ENCODE measurements around the gene SYNDIG1. TPM values are rescaled to one million over a fixed set of nuclear protein-coding genes. Genes with fewer than 3 reads are reported as not detected.

Gene SYNDIG1
- total RNA-seq, 2 experiments from 2014 or later = not detected

DNA sequence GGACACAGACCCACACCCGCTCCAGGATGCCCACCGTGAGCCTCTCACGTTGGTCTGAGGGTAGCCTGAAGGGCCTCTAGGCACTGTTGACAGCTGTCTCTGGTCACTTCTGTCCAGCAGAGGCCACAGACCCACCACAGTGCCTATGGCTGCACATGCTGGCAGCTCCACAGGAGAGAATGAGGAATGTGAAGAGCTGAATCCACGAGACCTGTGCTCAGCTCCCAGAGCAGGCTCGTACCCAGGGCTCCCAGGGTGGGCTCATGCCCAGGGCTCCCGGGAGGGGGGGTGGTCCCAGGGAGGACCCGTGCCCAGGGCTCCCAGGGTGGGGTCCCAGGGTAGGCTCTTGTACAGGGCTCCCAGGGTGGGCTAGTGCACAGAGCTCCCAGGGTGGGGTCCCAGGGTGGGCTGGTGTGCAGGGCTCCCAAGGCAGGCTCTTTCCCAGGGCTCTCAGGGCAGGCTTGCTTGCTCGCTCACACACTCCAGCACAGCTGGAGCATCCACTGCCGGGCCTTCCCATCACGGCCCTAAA is 201.0 kb downstream of the SYNDIG1 start:
- no peaks in the 10 kb centered on the region for H3K4me1 Mint-ChIP-seq
- H3K9me3 Mint-ChIP-seq (ENCODE audit: low read depth) = no peaks in the 10 kb centered on the region

GRCh38 chr20:24670981-24671380 is 201.6 kb downstream of the SYNDIG1 start:
- Mint-ChIP-seq H3K27me3 (no peaks in the 10 kb centered on the region), H3K27ac (no peak overlapping the region), H3K4me1 (no peaks in the 10 kb centered on the region), H3K4me3 (no peak overlapping the region), H3K36me3 (no peaks in the 10 kb centered on the region), H3K9me3 (ENCODE audit: low read depth) (no peaks in the 10 kb centered on the region)
- CTCF ChIA-PET = no interaction called here
- DNase-seq = no peak
- ATAC-seq = no peak

More for the DNA sequence above, 201.0 kb downstream of the SYNDIG1 start:
- DNase-seq (no peak), ATAC-seq (no peak)
- Mint-ChIP-seq H3K36me3 (no peaks in the 10 kb centered on the region), H3K4me3 (no peak overlapping the region), H3K27me3 (no peaks in the 10 kb centered on the region), H3K27ac (no peak overlapping the region)
- CTCF ChIA-PET = no interaction called here

GRCh38 chr20:24672181-24672880 is 202.9 kb downstream of the SYNDIG1 start:
- no peak for DNase-seq
- Mint-ChIP-seq H3K36me3 (no peaks in the 10 kb centered on the region), H3K4me1 (no peaks in the 10 kb centered on the region), H3K27me3 (no peaks in the 10 kb centered on the region), H3K9me3 (ENCODE audit: low read depth) (no peaks in the 10 kb centered on the region), H3K4me3 (no peak overlapping the region), H3K27ac (no peak overlapping the region)
- no peak for ATAC-seq
- CTCF ChIA-PET = no interaction called here

- H3K27ac Mint-ChIP-seq = no peak overlapping the region
- no peak for DNase-seq
- CTCF ChIA-PET = no interaction called here
- no peaks in the 10 kb centered on the region for H3K4me1 Mint-ChIP-seq
- no peak for ATAC-seq
- no peaks in the 10 kb centered on the region for H3K9me3 Mint-ChIP-seq (ENCODE audit: low read depth)
- H3K4me3 Mint-ChIP-seq = no peak overlapping the region
- no peaks in the 10 kb centered on the region for H3K36me3 Mint-ChIP-seq
- no peaks in the 10 kb centered on the region for H3K27me3 Mint-ChIP-seq
Observed at GRCh38 chr20:24672886-24673677, 203.7 kb downstream of the SYNDIG1 start.

DNA sequence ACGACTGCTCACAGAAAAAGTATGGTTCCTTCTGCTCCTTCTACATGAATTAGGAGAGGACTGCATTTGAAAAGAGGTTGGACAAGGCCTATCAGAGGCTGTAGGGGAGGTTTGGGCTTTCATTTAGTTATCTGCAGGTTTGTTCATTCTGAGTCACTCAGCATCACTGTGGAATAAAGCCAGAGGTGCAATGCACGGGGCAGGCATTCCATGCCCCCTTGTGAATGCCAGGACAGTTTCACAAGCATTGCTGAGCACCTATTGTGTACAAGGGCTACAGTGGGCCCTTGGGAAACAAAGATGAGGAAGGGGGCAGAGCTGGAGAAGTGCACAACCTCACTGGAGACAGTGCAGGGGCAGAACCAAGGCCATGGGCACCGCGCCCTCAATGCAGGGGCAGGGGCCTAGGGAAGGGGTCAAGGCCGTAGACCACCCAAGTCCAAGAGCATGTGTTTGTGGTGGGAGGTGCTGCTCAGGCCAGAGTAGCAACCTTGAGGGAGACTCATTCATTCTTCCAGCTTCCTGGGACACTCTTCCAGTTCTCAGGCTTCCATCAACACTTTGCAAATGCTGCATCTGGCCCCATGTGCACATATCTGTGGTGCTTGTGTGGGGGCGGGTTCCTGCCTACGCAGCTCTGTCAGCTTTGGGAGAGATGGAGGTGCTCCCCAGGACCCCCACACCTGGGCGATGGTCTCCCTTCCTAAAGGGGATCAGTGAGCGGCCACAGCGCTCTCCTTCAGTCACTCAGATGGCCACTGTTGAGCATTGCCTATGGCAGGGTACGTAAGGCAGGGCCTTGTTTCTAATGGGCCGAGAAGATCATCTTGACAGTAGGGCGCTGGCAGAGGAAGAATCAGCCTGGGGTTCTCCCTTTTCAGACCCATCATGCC is 204.5 kb downstream of the SYNDIG1 start:
- Mint-ChIP-seq H3K4me3 (no peak overlapping the region), H3K27me3 (no peaks in the 10 kb centered on the region), H3K27ac (no peak overlapping the region), H3K4me1 (no peaks in the 10 kb centered on the region), H3K9me3 (ENCODE audit: low read depth) (no peaks in the 10 kb centered on the region), H3K36me3 (no peaks in the 10 kb centered on the region)
- no peak for ATAC-seq
- CTCF ChIA-PET = no interaction called here
- DNase-seq = no peak

DNA sequence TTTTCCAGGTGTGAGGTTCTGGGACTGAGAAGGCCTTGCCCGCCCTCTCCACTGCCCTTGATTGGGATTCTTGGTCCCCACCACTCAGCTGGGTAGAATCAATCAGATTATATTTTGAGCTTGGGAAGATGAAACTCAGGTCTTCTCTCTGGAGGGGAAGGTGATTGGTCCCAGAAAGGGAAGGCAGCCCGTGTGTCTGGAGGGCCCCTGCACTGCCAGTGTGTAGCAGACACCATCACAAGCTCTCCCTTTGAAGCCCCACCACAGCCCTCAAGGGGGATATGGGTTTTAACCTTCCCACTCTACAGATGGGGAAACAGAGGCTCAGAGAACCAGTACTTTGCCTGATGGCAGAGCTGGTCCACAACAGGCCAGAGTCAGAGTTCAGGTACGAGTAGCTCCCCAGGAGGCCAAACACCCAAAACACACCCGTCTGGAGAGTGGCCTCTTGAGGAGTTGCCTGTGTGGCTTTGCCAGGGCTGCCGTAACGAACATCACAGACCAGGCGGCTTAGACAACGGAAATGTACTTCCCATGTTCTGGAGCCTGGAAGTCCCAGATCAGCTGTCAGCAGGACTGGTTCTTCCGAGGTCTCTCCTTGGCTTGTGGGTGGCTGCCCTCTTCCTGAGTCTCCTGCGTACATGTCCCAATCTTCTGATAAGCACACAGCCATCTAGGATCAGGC is 205.6 kb downstream of the SYNDIG1 start:
- Mint-ChIP-seq H3K27me3 (no peaks in the 10 kb centered on the region), H3K27ac (no peak overlapping the region), H3K9me3 (ENCODE audit: low read depth) (no peaks in the 10 kb centered on the region), H3K4me1 (no peaks in the 10 kb centered on the region), H3K4me3 (no peak overlapping the region), H3K36me3 (no peaks in the 10 kb centered on the region)
- CTCF ChIA-PET = no interaction called here
- no peak for ATAC-seq
- no peak for DNase-seq

- no peaks in the 10 kb centered on the region for H3K4me1 Mint-ChIP-seq
- ATAC-seq = no peak
- H3K9me3 Mint-ChIP-seq (ENCODE audit: low read depth) = no peaks in the 10 kb centered on the region
- no peak overlapping the region for H3K4me3 Mint-ChIP-seq
- CTCF ChIA-PET = no interaction called here
- H3K27me3 Mint-ChIP-seq = no peaks in the 10 kb centered on the region
- no peaks in the 10 kb centered on the region for H3K36me3 Mint-ChIP-seq
- H3K27ac Mint-ChIP-seq = no peak overlapping the region
- DNase-seq = no peak
Observed at GRCh38 chr20:24675651-24676352, 206.4 kb downstream of the SYNDIG1 start.

DNA sequence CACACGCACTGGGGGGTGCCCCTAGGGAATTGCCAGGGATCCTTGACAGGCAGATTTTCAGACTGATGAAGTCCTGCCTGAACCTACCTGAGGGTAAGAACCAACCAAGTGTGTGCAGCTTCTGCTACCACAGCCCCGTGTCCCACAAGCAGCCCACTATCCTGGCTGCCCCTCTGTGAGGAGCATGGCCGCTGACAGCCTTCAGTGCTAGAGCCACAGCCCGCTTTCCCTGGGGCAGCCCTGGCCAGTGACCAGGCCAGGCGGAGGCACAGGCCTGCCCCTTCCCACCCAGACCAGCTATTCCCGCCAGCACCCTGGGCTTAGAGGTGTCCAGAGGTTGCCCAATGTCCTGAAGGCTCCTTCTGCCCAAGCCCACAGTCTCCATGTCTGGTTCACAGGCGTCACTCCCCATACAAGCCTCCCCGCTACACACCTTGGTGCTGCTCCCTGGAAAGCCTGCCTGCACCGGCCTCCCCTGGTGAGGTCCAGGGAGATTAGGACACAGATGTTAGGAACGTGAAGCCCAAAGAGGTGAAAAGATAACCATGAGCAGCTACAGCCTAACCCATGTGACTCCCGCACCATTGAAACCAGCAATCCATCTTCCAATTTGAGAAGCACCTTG is 207.0 kb downstream of the SYNDIG1 start:
- Mint-ChIP-seq H3K27ac (no peak overlapping the region), H3K9me3 (ENCODE audit: low read depth) (no peaks in the 10 kb centered on the region), H3K4me1 (no peaks in the 10 kb centered on the region), H3K4me3 (no peak overlapping the region), H3K36me3 (no peaks in the 10 kb centered on the region), H3K27me3 (no peaks in the 10 kb centered on the region)
- CTCF ChIA-PET = no interaction called here
- ATAC-seq (no peak), DNase-seq (no peak)

- no peak for ATAC-seq
- no peak for DNase-seq
- no peaks in the 10 kb centered on the region for H3K27me3 Mint-ChIP-seq
- no peak overlapping the region for H3K27ac Mint-ChIP-seq
- no peaks in the 10 kb centered on the region for H3K9me3 Mint-ChIP-seq (ENCODE audit: low read depth)
- CTCF ChIA-PET = no interaction called here
- H3K36me3 Mint-ChIP-seq = no peaks in the 10 kb centered on the region
- H3K4me3 Mint-ChIP-seq = no peak overlapping the region
- no peaks in the 10 kb centered on the region for H3K4me1 Mint-ChIP-seq
Observed at GRCh38 chr20:24676978-24677370, 207.5 kb downstream of the SYNDIG1 start.

GRCh38 chr20:24677626-24678315 is 208.3 kb downstream of the SYNDIG1 start:
- no peaks in the 10 kb centered on the region for H3K4me1 Mint-ChIP-seq
- no peak for DNase-seq
- H3K27me3 Mint-ChIP-seq = no peaks in the 10 kb centered on the region
- ATAC-seq = no peak
- CTCF ChIA-PET = no interaction called here
- H3K27ac Mint-ChIP-seq = no peak overlapping the region
- H3K9me3 Mint-ChIP-seq (ENCODE audit: low read depth) = no peaks in the 10 kb centered on the region
- H3K4me3 Mint-ChIP-seq = no peak overlapping the region
- H3K36me3 Mint-ChIP-seq = no peaks in the 10 kb centered on the region

GRCh38 chr20:24678351-24679106 is 209.1 kb downstream of the SYNDIG1 start:
- CTCF ChIA-PET = no interaction called here
- Mint-ChIP-seq H3K27ac (no peak overlapping the region), H3K4me1 (no peaks in the 10 kb centered on the region), H3K36me3 (no peaks in the 10 kb centered on the region), H3K9me3 (ENCODE audit: low read depth) (no peaks in the 10 kb centered on the region), H3K27me3 (no peaks in the 10 kb centered on the region), H3K4me3 (no peak overlapping the region)
- ATAC-seq (no peak), DNase-seq (no peak)
